Fibroblast of skin of right biceps (primary cell): ENCODE data around the gene MBD3L1.

Source experiments
- DNase-seq: peaks from one replicate; pipeline ENCODE4 v3.0.0-alpha.2; 2013

The MBD3L1 gene

DNA sequence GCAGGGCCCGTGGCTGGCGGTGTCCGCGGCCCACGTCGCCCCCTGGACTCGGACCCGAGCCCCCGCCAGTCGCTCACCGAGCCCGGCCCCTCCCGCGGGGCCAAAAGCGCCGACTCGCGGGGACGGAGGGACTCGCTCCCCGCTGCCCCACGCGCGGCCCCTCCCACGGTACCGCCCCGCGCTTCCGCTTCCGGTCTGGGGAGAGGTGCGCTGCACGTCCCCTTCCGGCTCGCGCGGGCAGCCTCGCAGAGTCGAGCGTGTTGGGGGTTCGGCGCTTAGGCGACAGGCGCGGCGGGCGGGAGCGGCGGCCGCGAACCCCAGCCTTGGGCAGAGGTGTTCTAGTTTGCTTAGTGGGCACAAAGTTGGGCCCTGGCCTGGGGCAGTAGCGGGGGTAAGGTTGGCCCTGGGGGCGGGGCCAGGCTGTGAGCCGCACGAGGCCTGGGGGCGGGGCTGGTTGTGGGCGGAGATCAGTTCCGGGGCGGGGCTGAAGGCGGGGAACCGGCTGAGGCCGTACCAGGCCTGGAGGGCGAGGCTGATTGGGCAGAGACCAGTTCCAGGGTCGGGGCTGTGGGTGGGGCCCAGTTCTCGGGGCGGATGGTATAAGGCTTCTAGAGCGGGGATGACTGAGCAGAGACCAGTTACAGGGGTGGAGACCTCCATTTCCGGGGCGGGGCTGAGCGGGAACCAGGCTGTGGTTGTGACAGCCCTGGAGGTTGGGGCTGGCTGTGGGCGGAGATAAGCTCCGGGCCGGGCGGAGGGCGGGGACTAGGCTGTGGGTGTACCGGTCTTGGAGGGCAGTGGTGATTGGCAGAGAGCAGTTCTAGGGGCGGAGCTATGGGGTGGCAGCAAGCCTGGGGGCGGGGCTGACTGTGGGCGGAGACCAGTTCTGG is at the start of gene MBD3L1, which contains the start of gene ZNF558:
Gene MBD3L1, plus strand, starts transcription at position 246 of the 890 bp plus-strand sequence. CDS start 10,302 bp downstream, outside the sequence.
Gene ZNF558, minus strand, starts transcription at position 173 of the 890 bp plus-strand sequence. CDS start 9,645 bp downstream, outside the sequence.
- DNase-seq: peak; percentile 97

DNA sequence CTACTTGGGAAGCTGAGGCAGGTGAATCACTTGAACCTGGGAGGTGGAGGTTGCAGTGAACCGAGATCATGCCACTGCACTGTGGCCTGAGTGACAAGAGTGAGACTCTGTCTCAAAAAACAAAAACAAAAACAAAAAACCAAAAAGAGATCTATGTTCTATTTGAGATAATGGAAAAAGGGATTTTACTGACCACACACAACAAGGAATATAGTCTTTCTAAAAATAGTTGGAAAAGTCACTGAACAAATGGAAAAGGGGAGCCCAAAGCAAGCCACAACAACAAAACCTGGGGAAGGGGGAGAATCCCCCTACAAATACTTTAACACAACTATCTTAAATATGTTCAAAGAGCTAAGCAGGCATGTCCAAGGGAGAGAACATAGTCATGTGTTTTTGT is 37.4 kb upstream of the MBD3L1 start:
- no peak for DNase-seq

DNA sequence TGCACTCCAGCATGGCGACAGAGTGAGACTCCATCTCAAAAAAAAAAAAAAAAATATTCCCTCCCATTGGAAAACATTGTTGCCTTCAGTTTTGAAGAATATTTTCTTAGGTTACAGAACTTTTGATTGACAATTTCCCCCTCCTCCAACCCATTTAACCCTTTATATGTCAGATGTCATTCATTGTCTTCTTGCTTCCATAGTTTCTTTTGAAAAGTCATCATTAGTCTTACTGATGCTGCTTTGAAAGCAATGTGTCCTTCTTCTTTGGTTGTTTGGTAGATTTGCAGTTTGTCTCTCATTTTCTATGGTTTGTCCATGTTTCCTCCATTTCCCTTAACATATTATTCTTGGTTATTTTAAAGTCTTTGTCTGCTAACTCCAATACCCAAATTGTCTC is 25.5 kb upstream of the MBD3L1 start:
- DNase-seq: no peak

DNA sequence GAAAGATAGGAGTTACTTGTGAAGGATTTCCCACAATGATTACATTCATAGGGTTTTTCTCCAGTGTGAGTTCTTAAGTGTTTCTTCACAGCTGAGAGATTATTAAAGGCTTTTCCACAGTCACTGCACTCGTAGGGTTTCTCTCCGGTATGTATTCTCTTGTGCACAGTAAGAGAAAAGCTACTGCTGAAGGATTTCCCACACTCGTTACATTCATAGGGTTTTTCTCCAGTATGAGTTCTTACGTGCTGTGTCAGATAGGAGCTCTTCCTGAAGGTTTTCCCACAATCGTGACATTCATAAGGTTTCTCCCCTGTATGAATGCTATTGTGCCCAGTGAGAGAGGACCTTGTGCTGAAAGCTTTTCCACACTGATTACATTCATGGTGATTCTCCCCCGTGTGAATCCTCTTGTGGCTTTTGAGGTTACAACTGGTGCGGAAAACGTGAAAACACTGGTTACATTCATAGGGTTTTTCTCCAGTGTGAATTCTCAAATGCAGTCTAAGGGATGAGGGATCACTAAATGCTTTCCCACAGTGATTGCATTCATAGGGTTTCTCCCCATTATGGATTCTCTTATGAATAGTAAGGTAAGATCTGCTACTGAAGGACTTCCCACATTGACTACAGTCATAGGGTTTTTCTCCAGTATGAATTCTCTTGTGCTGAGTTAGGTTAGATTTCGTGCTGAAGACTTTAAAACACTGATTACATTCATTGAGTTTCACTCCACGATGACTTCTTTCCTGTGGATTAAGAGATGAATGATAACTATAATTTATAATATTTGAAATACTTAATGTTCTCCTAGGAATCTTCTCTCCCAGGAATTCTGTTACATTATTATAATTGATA is 20.6 kb upstream of the MBD3L1 start:
- peak; percentile 11 for DNase-seq

DNA sequence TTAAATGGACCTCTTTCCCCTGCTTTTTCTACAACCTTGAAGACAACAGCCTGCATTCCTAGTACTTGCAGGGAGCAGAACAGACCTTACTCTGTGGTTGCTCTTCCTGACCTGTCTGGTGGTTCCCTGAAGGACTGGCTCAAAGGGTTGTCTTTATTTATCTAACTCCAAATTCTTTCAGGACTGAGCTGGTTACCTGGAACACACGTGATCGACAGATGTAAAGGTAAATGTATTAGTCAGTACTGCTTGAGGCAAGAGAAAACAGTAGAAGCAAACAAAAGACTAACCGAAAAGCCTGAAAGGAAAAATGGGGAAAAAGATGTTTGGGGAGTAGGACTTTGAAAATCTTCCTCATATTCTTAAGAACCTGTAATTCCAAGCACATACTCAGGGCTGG is 18.0 kb upstream of the MBD3L1 start:
- no peak for DNase-seq

DNA sequence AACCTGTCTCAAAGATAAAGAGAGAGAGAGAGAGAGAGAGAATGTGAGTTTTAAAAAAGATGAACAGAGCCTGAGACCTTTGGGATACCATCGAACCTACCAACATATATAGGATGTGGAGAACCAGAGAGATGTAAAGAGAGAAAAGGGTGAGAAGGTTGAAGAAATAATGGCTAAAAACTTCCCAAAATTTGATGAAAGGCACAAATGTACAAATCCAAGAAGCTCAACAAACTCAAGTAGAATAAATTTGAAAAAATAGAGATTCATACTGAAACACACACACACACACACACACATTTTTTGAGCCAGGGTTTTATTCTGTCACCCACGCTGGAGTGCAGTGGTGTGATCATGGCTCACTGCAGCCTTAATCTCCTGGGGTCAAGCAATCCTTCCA is 16.4 kb upstream of the MBD3L1 start:
- DNase-seq: no peak

DNA sequence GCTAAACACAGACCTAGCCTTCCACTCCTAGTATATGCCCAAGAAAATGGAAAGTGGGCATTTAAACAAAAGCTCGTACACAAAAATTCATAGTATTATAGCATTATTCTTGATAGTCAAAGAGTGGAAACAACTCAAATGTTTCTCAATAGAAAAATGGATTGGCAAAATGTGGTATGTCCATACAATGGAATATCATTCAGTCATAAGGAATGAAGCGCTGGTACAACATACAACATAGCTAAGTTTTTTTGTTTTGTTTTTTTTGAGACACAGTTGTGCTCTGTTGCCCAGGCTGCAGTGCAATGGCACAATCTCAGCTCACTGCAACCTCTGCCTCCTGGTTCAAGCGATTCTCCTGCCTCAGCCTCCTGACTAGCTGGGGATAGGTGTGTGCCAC is 11.9 kb upstream of the MBD3L1 start:
- DNase-seq: no peak

DNA sequence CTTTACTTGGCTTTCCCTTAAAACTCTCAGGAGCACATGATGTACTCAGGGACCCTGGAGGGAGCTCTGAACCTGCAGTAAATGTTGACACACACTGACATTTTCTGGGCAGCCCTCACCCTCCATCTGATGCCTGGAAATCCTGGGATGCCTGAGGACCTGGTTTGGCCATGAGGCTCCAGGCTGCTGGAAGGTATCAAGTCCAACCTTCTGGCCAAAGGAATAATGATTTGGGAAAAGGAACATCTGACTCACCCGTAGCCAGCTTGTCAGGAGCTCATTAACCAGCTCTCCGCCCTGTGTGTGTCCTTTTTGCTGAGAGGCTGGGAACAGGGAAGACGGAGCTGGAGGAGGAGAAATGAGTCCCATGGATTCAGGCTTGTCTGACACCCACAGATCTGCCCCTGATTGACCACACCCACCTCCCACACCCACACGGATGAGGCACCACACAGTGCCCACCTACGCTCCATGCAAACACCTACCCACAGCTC is 10.4 kb upstream of the MBD3L1 start:
- no peak for DNase-seq

DNA sequence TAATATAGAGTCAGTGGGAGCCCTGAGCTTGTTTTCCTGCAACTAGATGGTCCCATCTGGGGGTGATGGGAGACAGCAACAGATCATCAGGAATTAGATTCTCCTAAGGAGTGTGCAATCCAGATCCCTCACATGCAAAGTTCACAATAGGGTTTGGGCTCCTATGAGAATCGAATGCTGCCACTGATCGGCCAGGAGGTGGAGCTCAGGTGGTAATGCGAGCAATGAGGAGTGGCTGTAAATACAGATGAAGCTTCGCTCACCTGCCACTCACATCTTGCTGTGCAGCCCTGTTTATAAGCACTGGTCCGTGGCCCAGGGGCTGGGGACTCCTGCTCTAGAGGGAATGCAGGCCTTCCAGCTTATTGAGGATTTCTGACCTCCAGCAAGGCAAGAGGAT is 5.8 kb upstream of the MBD3L1 start:
- no peak for DNase-seq

DNA sequence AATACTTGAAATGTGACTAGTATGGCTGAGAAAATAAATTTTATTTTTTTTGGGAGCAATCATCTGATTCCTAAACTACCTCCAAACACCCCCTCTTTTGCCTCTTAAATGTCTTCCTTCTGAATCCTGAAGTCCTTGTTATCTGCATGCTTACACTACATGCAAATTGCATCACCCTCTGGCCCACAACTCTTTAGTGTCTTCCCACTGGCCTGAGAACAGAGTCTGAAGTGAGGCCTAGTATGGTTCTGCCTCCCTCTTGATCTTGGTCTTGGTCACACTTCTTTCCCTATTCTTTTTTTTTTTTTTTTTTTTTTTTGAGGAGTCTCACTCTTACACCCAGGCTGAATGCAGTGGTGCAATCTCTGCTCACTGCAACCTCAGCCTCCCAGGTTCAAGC is 4.9 kb upstream of the MBD3L1 start:
- DNase-seq: no peak

DNA sequence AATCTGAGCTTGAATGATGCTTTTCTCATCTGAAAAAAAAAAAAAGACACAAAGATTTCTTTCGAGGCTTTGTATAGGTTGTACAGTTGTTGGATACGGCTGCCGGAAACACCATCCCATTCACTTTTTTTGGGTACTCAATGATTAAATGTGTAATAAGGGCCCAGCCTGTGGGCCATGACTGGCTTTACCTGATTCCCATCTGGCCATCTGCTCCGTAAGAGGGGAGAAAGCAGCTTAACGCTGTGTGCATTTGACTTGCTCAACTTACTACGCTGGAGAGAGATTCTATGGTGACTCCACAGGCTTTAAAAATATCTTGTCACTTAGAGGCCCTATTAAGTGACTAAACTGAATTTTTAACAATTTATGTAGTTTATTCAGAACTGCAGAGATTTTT is 804 bp upstream of the MBD3L1 start:
- no peak for DNase-seq

DNA sequence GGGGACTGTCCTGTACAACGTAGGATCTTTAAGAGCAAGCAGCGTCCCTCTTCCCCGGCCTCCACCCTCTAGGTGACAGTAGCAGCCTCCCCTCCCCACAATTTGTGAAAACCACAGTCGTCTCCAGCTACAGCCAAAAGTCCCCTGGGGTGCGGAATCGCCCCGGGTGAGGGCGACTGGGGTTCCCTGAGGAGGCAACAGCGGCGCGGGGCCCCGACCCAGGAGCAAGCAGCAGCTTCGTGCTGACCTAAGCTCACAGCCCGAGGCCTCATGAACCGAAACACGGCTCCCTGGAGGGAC is 395 bp upstream of the MBD3L1 start:
- DNase-seq: no peak

DNA sequence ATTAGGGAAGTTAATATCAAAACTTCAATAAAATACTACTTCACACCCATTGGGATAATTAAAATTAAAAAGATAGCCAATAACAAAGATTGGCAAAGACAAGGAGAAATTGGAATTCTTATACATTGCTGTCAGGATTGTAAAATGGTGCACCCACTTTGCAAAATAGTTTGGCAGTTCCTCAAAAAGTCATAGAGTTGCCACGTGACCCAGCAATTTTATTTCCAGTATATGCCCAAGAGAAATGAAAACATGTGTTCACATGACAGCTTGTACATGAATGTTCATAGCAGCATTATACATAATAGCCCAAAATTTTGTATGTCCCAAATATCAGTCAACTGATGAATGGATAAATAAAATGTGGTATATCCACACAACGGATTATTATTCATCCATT is 3.3 kb downstream of the MBD3L1 start:
- no peak for DNase-seq

DNA sequence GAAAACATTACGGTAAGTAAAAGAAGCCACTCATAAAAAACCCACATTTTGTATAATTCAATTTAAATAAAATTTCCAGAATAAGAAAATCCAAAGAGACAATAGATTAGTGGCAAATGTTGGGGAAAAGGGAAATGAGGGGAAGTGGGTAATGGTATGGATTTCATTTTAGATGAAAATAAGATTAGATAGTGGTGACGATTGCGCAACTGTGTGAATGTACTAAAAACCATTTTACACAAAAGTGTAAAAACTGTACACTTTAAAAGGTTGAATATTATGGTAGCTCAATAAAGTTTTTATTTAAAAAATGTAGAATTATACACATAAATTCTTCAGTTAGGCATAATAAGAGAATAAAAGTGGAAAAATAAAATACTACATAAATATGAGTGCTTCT is 3.7 kb downstream of the MBD3L1 start:
- no peak for DNase-seq

DNA sequence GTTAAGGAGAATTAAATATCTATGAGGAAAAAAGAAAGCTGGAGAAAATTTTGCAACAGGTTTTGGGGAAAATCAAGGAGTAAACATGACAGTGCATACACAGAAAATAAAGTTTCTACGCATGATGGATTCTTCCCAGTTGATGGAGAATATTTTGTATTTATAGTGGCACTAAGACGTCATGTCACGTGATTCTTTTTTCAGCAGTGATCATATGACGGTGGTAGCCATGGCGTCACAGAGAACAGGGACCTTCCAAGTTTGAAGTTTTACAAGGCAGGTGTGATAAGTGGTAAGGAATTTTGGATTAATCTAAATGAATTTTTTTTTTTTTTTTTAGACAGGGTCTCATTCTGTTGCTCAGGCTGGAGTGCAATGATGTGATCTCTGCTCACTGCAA is 8.5 kb downstream of the MBD3L1 start:
- DNase-seq: no peak

DNA sequence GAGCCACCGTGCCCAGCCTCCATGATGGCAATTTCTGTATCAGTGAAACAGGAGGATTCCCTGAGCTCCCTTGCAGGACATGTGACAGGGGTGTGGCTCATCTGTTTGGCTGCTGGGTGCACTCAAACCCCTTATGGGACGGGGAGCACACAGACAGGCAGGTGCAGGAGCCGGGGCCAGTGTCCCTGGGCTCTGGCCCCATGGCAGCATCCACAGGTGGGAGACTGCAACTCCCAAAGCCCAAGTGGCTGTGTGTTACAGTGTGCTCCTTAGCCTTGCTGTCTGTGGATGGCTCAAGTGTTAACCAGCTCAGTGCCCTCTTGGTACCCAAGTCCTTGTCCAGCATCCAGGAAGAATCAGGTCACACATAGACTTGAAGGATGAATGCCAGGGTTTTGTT is 14.6 kb downstream of the MBD3L1 start:
- no peak for DNase-seq

DNA sequence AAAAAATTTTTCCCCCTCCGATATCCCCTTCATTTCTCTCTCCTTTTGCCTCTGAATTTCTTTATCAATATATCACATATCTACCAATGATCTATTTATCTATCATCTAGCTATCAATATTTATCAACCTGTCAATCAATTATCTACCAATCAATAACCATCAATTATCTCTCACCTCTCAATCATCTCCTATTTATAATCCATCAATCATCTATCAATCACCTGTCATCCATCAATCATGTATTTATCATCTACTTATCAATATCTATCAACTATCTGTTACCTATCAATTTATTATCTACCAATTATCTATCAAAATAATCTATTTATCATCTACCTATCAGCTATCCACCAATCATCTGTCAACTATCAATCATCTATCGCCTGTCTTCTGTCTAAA is 17.1 kb downstream of the MBD3L1 start:
- DNase-seq: no peak

DNA sequence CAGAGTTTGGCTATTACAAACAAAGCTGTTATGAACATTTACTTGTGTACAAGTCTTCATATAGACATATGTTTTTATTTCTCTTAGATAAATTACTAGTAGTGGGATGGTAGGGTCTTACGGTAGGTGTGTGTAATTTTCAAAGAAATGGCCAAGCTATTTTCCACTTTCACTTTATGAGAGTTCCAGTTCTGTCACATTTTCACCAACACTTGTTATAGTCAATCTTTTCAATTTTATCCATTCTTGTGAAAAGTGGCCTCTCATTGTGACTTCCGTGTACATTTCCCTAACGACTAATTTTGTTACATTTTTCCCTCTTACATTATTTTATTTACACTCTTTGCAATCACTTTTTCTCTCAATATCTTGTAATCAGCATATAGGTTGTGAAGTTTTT is 18.3 kb downstream of the MBD3L1 start:
- no peak for DNase-seq

DNA sequence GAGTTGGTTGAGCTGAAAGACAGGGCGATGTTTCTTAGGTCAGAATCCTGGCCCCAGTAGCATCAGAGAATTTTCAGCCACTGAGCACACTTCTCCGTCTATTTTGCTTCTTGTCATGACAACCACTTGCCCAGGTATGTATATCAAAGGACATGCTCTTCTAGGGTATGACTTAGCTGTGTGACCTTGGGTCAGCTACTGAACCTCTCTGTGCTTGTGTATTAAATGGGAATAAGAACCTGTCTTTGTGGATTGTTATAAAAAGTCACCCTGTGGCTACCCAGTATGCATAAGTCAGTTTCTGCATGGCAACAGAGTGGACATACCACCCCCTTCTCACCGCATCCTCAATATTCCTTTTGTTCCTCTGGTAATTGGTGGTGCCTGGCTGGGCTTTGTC is 26.1 kb downstream of the MBD3L1 start:
- no peak for DNase-seq

DNA sequence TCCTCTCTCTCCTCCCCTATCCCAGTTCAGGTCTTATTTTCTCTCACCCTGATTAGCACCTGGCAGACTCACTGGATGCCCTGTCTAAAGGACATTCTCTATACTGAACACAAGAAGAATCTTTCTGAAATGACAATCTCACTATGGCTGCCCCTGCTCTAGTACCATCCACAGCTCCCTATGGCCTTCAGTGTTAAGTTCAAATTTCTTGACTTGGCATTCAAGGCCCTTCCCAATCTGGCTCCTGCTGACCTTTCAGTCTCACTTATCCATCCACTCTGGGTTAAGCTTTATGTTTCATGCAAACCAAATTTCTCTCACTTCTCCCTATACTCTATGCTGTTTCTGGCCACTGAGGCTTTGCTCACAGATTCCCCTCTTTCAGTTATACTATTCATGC is 34.2 kb downstream of the MBD3L1 start:
- DNase-seq: no peak

DNA sequence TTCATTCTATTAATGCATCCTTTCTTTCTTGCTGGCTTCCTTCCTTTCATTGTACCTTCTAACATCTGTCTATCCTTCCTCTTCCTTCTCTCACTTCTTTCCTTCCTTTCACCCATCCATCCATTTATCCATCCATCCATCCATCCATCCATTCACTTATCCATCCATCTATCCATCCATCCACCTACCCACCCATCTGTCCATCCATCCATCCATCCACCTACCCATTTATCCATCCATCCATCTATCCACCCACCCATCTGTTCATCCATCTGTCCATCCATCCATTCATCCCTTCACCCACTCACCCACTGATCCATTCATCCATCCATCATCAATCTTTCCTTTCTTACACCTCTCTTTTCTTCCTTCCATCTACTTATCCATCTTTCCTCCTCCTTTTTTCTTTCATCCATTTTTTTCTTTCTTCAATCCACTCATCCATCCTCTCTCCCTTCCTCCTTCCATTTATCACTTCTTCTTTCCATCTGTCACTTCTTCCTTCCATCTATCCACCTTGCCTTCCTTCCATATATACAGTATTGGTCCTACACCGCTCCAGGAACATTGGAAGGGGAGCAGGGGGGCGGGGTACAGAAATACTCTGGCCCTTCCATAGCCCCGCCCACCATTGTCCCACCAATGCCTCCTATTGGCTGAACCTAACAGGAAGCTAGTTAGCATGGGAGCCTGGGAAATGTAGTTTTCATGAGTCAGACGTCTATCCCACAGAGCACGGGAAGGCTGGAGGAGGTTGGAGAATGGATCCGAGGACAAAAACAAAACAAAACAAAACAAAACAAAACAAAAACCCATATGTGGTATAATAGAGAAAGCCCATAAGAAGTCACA is 45.9 kb downstream of the MBD3L1 start:
- DNase-seq: no peak

DNA sequence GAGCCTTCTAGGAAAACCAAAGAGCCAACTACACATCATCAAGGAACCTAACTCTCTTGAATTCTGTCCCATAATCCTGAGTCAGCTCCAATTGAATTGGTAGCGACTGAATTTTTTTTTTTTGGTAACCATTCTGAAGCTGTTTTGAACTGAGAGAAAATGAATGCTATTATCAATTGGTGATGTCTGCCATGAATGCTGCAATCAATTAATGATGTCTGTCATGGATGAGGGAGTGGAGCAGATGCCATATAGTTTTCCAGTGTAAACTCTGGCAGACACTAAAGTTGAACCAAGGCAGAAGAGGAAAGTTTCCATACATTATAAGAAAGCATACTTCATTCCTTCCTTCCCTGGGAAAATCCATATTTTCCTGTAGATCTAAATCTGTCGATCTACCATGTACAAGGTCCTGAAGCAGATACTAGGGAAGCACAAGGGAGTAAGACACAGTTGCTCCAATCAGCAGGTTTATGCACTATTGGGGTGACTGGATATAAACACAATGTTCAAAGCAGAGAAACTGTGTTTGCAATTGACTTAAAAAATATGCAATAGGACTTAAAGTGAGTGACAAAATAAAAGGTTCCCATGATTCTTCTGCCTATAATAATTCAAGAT is 48.8 kb downstream of the MBD3L1 start:
- no peak for DNase-seq

DNA sequence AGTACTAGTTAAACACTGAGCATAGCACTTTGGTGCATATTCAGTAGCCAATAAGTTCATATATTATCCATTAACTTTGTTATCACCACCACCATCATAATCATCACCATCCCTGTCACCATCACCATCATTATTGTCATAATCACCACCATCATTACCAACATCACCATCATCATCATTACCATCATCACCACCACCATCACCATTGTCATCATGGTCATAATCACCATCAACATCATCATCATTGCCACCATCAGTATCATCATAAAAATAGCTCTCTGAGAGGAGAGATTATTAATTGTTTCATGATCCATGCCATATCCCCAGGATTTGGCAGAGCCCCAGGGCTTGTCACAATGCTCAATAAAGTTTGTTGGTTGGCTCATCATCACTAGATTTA is 49.3 kb downstream of the MBD3L1 start:
- no peak for DNase-seq
